IMR-90 (cell line): ENCODE results near the gene GNB2.

Experiments used
- POLR2A ChIP-seq: IDR thresholded peaks from 2 replicates; pipeline ENCODE4 v1.6.1; 2012; ENCODE audit warnings: mild to moderate bottlenecking, low read depth, low read length
- TF ChIP-seq, protein P1 (sequence below): conservative IDR thresholded peaks from 2 replicates; pipeline ENCODE4 v1.5.1; 2012; ENCODE audit warnings: mild to moderate bottlenecking, low read depth, low read length, improper control_type of control experiment

DNA sequence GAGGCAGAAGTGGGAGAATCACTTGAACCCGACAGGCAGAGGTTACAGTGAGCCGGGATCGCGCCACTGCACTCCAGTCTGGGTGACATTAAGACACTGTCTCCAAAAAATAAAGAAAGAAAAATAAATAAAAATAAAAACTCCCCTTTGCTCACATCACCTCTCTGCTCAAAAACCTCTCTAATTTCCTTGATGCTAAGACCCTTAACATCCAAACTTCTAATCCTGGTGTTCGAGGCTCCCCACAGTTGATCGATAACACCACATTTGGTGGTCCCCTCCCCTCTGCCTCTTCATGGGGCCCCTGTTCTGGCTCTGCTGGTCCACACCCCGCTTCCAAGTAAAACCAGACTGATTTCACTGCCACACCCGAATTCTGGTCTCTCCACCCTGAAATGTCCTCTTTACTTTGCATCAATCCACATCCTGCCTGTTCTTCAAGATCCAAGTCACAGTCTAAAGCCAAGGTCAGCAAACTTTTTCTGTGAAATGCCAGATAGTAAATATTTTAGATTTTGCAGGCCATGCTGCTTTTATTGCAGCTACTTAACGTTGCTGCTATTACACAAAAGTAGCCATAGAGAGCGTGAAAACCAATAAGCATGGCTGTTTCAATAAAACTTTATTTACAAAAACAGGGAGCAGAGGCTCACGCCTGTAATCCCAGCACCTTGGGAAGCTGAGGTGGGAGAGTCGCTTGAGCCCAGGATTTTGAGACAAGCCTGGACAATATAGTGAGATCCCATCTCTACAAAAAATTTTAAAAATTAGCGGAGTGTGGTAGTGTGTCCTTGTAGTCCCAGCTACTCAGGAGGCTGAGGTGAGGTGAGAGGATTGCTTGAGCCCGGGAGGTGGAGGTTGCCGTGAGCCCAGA, 49.4 kb upstream of the GNB2 start:
- TF ChIP-seq, protein P1, sequence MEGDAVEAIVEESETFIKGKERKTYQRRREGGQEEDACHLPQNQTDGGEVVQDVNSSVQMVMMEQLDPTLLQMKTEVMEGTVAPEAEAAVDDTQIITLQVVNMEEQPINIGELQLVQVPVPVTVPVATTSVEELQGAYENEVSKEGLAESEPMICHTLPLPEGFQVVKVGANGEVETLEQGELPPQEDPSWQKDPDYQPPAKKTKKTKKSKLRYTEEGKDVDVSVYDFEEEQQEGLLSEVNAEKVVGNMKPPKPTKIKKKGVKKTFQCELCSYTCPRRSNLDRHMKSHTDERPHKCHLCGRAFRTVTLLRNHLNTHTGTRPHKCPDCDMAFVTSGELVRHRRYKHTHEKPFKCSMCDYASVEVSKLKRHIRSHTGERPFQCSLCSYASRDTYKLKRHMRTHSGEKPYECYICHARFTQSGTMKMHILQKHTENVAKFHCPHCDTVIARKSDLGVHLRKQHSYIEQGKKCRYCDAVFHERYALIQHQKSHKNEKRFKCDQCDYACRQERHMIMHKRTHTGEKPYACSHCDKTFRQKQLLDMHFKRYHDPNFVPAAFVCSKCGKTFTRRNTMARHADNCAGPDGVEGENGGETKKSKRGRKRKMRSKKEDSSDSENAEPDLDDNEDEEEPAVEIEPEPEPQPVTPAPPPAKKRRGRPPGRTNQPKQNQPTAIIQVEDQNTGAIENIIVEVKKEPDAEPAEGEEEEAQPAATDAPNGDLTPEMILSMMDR, result no peak
- TF ChIP-seq POLR2A, result no peak
